ENCODE results near the gene PLEKHA4. TPM values are rescaled to one million over a fixed set of nuclear protein-coding genes. Genes with fewer than 3 reads are reported as not detected.
"Not testable (repeated sequence)": the region's sequence is repeated elsewhere in the genome, so short reads cannot be mapped to it uniquely, and the experiment has no call there.

The PLEKHA4 gene
- polyA plus RNA-seq, 1 experiment = 7.1 TPM

- TF ChIP-seq CTCF (IDR thresholded peaks at IDR 0.05; ENCODE audit: low read depth, low read length) = no peak
- no peaks in the 10 kb centered on the region for H3K27me3 ChIP-seq (ENCODE audit: control insufficient read depth, insufficient read depth, low read length)
- no peak overlapping the region for H3K4me3 ChIP-seq (ENCODE audit: low read depth, low read length)
- ChIA-PET POLR2A (no interaction called here), CTCF (no interaction called here)
- H3K27ac ChIP-seq (ENCODE audit: low read depth, low read length) = no peak overlapping the region
- no peaks in the 10 kb centered on the region; the same call in 1 of the 2 replicates for H3K9me3 ChIP-seq (ENCODE audit: control insufficient read depth, insufficient read depth, low read length)
- no peak for DNase-seq (ENCODE audit: low read depth, low spot score)
Observed at GRCh38 chr19:48897181-48897580, 28.8 kb upstream of the PLEKHA4 start.

GRCh38 chr19:48896191-48896720 is 27.8 kb upstream of the PLEKHA4 start:
- no peak for TF ChIP-seq CTCF (IDR thresholded peaks at IDR 0.05; ENCODE audit: low read depth, low read length)
- H3K27ac ChIP-seq (ENCODE audit: low read depth, low read length) = no peak overlapping the region
- peak overlapping the region; percentile 22 for H3K4me3 ChIP-seq (ENCODE audit: low read depth, low read length)
- no peaks in the 10 kb centered on the region for H3K27me3 ChIP-seq (ENCODE audit: control insufficient read depth, insufficient read depth, low read length)
- POLR2A ChIA-PET = interaction anchor here (0.6 to 1.6 kb wide), 6 partner anchors 20 to 280 kb away, joined by 3 to 9 read pairs (median 4); partner anchors contain the start of gene PPP1R15A
- CTCF ChIA-PET = interaction anchor here (0.6 to 0.7 kb wide), 2 partner anchors 74 to 1105 kb away, joined by 3 read pairs; no protein-coding TSS in a partner anchor
- H3K9me3 ChIP-seq (ENCODE audit: control insufficient read depth, insufficient read depth, low read length) = no peaks in the 10 kb centered on the region; the same call in 1 of the 2 replicates
- no peak for DNase-seq (ENCODE audit: low read depth, low spot score)

- no peak overlapping the region for H3K27ac ChIP-seq (ENCODE audit: low read depth, low read length)
- TF ChIP-seq CTCF (IDR thresholded peaks at IDR 0.05; ENCODE audit: low read depth, low read length) = no peak
- no peaks in the 10 kb centered on the region for H3K27me3 ChIP-seq (ENCODE audit: control insufficient read depth, insufficient read depth, low read length)
- no peak for DNase-seq (ENCODE audit: low read depth, low spot score)
- H3K4me3 ChIP-seq (ENCODE audit: low read depth, low read length) = no peak overlapping the region
- ChIA-PET CTCF (no interaction called here), POLR2A (interaction anchor here (1.6 kb wide), 1 partner anchor 19 kb away, joined by 3 read pairs; no protein-coding TSS in a partner anchor)
- no peaks in the 10 kb centered on the region; the same call in 1 of the 2 replicates for H3K9me3 ChIP-seq (ENCODE audit: control insufficient read depth, insufficient read depth, low read length)
Observed at GRCh38 chr19:48895226-48895625, 26.8 kb upstream of the PLEKHA4 start.

GRCh38 chr19:48890551-48890950 is 22.1 kb upstream of the PLEKHA4 start:
- no peaks in the 10 kb centered on the region for H3K27me3 ChIP-seq (ENCODE audit: control insufficient read depth, insufficient read depth, low read length)
- peaks cover 3% of the 10 kb centered on the region; the same call in 1 of the 2 replicates for H3K9me3 ChIP-seq (ENCODE audit: control insufficient read depth, insufficient read depth, low read length)
- no peak overlapping the region for H3K27ac ChIP-seq (ENCODE audit: low read depth, low read length)
- H3K4me3 ChIP-seq (ENCODE audit: low read depth, low read length) = no peak overlapping the region
- CTCF ChIA-PET = no interaction called here
- no peak for DNase-seq (ENCODE audit: low read depth, low spot score)
- POLR2A ChIA-PET = no interaction called here
- TF ChIP-seq CTCF (IDR thresholded peaks at IDR 0.05; ENCODE audit: low read depth, low read length) = no peak

DNA sequence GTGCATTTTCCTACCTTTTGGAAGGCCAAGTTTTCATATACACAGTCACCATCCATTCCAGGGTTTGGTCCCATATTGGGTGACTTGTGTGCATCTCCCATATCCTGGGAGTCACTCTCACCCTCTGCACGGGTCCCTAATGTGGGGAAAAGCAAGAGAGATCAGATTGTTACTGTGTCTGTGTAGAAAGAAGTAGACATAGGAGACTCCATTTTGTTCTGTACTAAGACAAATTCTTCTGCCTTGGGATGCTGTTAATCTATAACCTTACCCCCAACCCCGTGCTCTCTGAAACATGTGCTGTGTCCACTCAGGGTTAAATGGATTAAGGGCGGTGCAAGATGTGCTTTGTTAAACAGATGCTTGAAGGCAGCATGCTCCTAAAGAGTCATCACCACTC is 21.1 kb upstream of the PLEKHA4 start:
- DNase-seq (ENCODE audit: low read depth, low spot score); H3K4me3 ChIP-seq (ENCODE audit: low read depth, low read length); H3K9me3 ChIP-seq (ENCODE audit: control insufficient read depth, insufficient read depth, low read length); POLR2A ChIA-PET; H3K27me3 ChIP-seq (ENCODE audit: control insufficient read depth, insufficient read depth, low read length); CTCF ChIA-PET; H3K27ac ChIP-seq (ENCODE audit: low read depth, low read length): not testable (repeated sequence)
